ENCODE measurements around the gene DRC1.

DRC1 gene

DNA sequence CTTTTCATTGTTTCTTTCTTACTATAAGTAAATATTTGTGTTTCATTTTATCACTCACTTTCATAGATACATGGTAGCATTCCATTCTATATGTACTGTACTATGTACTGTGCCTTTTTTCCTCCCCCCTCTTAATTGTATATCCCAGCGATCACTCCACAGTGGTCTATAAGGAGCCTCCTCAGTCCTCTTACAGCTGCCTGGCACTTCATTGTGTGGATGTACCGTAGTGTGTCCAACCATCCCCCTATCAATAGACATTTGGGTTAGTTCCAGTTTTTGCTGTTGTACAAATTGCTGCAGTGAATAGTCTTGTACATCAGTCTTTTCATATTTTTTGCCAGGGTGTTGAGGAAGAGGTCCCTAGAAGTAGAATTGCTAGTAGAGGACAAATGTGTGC is 21.4 kb upstream of the DRC1 start:
- DNase-seq (ENCODE audit: insufficient read length, low spot score) (no peak), FAIRE-seq (no peak)
- no peak for TF ChIP-seq POLR2A (IDR thresholded peaks at IDR 0.05; ENCODE audit: low read depth, low read length)

DNA sequence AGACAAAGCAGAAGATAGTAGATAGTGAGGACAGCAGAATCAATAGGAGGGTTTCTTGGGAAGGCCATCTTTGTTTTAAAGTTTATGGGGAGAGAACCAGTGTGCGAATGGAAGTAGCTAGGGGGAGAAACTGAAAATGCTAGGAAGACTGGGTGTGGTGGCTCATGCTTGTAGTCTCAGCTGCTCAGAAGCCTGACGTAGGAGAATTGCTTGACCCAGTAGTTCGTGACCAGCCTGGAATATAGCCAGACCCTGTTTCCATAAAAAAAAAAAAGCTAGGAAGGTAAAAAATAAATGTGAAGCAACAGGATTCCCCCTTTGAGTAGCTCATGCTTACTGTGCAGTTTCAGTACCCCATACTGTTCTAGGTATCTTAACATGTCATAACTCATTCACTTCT is 19.2 kb upstream of the DRC1 start:
- no peak for TF ChIP-seq POLR2A (IDR thresholded peaks at IDR 0.05; ENCODE audit: low read depth, low read length)
- no peak for DNase-seq (ENCODE audit: insufficient read length, low spot score)
- no peak for FAIRE-seq

DNA sequence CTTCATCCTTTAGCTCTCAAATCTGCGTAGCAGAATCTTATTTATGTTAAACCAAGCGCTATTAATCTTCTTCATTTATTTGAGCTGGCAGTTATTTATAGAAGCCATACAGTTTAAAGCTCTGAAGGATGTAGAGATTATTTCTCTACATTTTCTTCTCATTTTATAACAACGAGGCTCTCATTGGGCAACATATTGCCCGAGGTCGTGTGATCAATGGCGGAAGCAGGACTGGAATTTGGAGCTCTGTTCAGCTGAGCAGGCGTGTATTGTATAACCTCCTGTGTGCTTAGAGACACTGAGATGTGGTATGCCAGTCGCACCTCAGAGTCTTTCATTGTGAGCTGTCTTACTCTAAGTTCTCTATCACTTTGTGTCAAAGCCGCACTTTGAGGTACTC is 17.5 kb upstream of the DRC1 start:
- no peak for FAIRE-seq
- DNase-seq (ENCODE audit: insufficient read length, low spot score) = no peak
- TF ChIP-seq POLR2A (IDR thresholded peaks at IDR 0.05; ENCODE audit: low read depth, low read length) = no peak

DNA sequence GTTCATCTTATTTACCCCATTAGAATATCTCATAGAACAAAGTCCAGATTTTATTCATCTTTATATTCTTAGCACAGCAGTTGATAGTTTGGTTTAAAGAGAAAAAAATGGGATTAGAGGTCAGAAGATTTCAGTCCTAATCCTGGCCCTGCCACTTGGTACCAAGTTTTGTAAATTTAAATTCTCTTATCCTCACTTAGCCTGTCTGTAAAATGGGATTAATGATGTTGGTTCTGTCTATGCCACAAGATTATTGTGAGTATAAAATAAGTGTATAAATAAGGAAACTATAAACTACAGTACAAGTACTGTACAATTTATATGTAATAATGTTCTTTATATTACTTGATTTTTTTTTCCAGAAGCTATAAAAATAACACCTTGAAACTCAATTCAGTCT is 17.1 kb upstream of the DRC1 start:
- FAIRE-seq (no peak), DNase-seq (ENCODE audit: insufficient read length, low spot score) (no peak)
- TF ChIP-seq POLR2A (IDR thresholded peaks at IDR 0.05; ENCODE audit: low read depth, low read length) = no peak

DNA sequence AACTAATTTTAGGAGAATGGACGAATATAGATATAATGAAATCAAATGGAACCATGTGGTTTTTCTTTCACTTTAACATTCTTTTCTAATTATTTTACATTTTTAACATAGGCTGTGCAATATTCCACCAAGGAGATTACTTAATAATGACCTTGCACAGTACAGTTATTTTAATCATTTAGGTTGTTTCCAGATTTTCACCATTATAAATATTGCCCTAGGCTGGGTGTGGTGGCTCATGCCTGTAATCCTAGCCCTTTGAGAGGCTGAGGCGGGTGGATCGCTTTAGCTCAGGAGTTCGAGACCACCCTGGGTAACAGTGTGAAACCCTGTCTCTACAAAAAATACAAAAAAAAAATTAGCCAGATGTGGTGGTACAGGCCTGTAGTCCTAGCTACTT is 14.5 kb upstream of the DRC1 start:
- TF ChIP-seq POLR2A (IDR thresholded peaks at IDR 0.05; ENCODE audit: low read depth, low read length) = no peak
- DNase-seq (ENCODE audit: insufficient read length, low spot score) (no peak), FAIRE-seq (no peak)

DNA sequence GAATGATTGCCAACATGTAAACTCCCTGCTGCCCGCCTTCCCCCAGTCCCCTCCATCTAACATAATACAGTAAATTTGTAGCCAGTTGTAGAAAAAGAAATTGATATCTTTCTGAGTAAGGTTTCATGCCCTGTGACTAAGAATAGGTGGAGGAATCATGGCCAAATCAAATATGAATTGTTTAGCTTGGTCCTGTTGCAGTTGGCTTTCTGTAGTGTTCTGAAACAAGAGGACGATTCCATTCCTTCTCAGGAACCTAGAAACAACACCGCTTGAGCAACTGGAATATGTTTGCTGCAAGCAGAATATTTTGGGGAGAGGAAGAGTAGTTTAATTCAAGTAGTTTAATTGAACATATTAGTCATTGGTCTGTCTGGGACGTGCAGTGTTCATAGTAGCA is 7.0 kb upstream of the DRC1 start:
- TF ChIP-seq POLR2A (IDR thresholded peaks at IDR 0.05; ENCODE audit: low read depth, low read length) = no peak
- peak; percentile 6 for FAIRE-seq
- DNase-seq (ENCODE audit: insufficient read length, low spot score) = no peak

DNA sequence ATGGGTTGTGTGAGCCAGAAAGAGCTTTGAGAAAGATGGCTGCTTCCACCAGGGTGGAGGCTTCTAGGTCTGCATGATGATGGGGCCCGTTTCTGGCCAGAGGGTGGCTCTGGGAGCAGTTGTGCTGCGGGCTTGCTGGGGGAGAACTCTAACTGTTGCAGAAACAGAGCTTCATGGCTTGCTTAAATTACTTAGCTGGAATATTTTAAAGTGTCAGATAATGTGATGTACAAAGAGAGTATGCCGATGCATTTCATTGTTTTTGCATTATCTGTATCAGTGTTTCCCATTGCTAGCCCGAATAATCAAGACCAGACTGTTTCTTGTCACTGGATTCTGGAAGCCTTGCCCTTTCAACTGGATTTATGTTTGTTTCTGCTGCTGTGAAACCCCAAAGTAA is 6.3 kb upstream of the DRC1 start:
- TF ChIP-seq POLR2A (IDR thresholded peaks at IDR 0.05; ENCODE audit: low read depth, low read length) = no peak
- FAIRE-seq = no peak
- no peak for DNase-seq (ENCODE audit: insufficient read length, low spot score)

DNA sequence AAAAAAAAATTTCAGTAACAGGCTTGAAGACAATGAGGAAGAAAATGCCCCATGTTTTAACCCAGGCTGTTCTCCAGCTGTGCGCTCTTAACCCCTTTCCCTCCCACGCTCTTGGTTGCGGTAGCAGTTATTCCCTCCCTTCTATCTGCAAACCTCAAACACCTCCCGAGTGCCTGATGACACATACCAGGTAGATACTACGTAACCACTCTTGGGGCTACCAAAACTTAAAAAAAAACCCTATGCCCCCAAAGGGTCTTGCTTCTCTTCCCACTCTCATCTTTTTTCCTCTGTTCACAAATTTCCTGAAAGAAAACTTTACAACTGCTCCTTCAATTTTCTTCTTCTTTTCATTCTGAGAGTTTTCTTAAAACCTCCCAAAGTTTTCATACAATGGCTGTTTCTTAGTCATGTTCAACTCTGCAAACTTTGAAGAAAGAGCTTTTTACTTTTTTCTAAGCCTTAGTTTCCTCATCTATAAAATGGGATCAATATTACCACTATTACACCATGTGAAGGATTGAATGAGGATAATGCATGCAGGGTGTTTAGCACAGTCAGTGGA is 4.9 kb upstream of the DRC1 start:
- TF ChIP-seq POLR2A (IDR thresholded peaks at IDR 0.05; ENCODE audit: low read depth, low read length) = no peak
- DNase-seq (ENCODE audit: insufficient read length, low spot score) = no peak
- no peak for FAIRE-seq

DNA sequence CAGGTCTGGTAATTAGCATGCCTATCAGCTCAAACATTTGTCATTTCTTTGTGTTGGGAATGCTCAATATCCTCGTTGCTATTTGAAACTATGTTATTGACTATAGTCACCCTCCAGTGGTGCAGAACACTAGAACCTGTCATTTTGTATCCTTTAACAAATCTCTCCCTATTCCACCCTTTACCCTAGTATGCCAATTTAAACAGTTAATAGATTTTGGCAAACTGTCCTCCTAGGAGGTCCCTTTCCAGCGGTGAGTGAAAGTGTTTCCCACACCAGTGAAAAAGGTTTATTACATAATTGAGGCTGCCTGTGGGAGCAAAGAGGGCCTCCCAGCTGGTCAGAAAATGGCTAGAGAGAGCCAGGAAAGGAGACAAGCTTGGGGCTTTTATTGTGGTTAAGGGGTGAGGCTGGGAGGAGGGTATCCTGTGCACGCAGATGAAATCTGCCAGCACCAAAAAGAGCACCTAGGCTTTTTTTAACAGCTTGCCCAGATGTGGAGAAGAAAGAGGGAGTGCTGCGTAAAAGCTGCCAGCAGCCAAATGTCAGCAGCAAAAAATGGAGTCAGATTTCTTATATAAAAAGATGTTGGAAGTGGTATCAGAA is 1.8 kb upstream of the DRC1 start:
- DNase-seq (ENCODE audit: insufficient read length, low spot score) (no peak), FAIRE-seq (no peak)
- no peak for TF ChIP-seq POLR2A (IDR thresholded peaks at IDR 0.05; ENCODE audit: low read depth, low read length)

DNA sequence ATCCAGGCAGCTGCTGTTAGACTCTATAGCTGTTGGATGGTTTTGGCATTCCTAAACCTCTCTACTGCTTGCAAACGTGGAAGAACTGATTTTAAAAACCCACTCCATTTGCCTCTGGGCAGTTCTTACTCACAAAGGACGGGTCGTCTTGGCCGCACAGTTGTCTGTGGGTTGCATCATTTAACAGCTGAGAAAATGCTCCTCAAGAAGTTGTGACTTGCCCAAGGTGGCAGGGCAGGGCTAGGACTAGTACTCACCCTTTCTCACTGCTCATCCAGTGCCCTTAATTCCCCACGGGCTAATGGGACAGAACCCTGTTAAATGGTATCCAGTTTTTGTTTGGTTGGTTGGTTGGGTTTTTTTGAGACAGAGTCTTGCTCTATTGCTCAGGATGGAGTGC is 997 bp upstream of the DRC1 start:
- FAIRE-seq (no peak), DNase-seq (ENCODE audit: insufficient read length, low spot score) (no peak)
- TF ChIP-seq POLR2A (IDR thresholded peaks at IDR 0.05; ENCODE audit: low read depth, low read length) = no peak

DNA sequence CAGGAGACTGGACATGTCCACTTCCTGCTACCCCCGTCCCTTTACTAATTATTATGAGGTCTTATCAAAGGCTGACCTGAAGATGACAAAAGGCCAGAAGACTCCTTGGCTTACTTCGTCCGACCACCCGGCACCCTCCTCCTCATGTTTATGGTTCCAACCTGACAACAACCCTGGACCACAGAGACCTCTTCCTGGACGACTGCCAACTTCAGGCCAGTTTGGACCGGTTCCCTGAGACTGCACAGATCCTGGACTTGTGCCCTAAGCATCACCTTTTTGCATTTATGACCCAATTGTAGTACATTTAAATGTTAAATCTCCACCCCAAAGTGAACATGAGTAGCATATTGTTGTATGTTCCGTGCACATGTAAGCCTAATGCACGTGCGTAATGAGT is 5.8 kb downstream of the DRC1 start:
- DNase-seq (ENCODE audit: insufficient read length, low spot score) (no peak), FAIRE-seq (no peak)
- TF ChIP-seq POLR2A (IDR thresholded peaks at IDR 0.05; ENCODE audit: low read depth, low read length) = no peak

DNA sequence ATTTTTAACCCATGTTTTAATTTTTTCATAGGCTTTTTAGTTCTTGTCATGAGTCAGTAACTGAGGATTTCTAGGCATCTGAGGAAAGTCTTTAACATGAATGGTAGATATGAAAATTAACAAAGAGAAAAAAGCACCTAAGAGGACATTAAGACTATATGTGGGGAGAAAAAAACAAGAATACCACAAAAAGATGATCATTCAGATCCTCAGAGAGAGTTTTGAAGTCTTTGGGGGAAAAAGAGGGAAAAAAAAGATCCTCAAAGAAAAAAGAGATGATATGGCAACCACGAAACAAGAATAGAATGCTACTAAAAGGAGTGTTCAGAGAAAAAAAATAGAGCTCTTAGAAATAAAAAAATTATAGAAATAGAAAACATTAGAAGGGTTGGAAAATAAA is 8.1 kb downstream of the DRC1 start:
- no peak for DNase-seq (ENCODE audit: insufficient read length, low spot score)
- no peak for TF ChIP-seq POLR2A (IDR thresholded peaks at IDR 0.05; ENCODE audit: low read depth, low read length)
- FAIRE-seq = no peak

DNA sequence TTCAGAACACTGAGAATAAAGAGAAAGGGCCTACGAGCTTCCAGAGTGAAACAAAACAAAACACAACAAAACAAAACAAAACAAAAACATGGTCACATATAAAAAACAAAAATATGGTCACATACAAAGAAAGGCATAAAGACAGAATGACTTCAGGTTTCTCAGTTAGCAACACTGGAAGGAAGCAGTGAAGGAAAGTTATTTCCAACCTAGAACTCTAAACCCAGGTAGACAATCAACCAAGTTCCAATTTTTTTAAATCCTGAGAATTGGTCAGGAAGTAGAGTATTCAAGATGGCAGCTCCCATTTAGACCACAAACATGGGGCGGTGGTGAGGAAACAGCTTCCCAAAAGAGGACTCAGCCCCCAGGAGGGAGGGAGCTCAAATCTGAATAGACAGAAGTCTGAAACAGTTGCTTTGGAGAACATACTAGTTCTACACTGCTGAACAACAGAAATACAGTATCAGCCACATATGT is 9.1 kb downstream of the DRC1 start:
- FAIRE-seq (no peak), DNase-seq (ENCODE audit: insufficient read length, low spot score) (no peak)
- no peak for TF ChIP-seq POLR2A (IDR thresholded peaks at IDR 0.05; ENCODE audit: low read depth, low read length)

DNA sequence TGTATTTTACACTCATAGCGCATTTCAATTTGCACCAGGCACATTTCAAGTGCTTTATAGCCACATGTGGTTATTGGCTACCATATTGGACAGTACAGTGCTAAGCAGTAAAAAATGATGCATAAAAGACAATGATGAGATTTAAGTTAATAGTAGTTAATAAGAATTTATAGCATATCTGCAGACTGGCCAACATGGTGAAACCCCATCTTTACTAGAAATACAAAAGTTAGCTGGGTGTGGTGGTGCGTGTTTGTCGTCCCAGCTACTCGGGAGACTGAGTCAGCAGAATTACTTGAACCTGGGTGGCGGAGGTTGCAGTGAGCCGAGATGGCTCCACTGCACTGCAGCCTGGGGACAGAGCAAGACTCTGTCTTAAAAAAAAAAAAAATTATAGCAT is 9.7 kb downstream of the DRC1 start:
- FAIRE-seq (no peak), DNase-seq (ENCODE audit: insufficient read length, low spot score) (no peak)

DNA sequence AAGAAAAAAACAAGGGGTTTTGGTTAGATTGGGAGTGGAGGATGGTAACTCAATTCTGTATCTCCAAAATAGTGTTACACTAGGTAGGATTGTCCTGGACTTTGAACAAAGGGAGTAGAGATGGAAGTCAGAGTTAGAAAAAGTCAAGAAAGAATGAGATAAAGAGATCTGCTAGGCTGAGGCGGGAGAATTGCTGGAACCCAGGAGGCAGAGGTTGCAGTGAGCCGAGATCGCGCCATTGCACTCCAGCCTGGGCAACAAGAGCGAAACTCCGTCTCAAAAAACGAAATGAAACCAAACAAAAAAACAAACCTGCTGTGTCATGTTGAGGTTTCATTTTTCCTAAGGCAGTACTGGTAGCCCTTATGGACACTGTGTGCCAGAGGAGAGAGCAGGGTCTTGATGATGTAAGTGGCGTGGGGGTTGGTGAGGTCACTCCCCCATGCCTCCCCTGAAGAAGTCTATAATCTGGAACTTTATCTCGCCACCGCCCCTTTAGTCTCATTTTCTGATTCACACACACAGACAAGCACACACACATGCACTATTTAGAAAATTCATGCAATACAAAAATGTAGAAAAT is 10.5 kb downstream of the DRC1 start:
- FAIRE-seq = no peak
- TF ChIP-seq POLR2A (IDR thresholded peaks at IDR 0.05; ENCODE audit: low read depth, low read length) = no peak
- DNase-seq (ENCODE audit: insufficient read length, low spot score) = no peak

More for the DNA sequence above, 9.7 kb downstream of the DRC1 start:
- no peak for TF ChIP-seq POLR2A (IDR thresholded peaks at IDR 0.05; ENCODE audit: low read depth, low read length)
